GM18909 (cell line): ENCODE results near the gene MATCAP1.

Experiments
- ATAC-seq: cut with Tn5 transposase; IDR thresholded peaks from one replicate; pipeline ENCODE4 v1.9.1; 2021; ENCODE audit warnings: mild to moderate bottlenecking; ENCODE audit not compliant: unreplicated experiment, poor library complexity

Gene MATCAP1

GRCh38 chr16:67145746-67146145, 38.0 kb downstream of the MATCAP1 start:
- ATAC-seq: no peak

DNA sequence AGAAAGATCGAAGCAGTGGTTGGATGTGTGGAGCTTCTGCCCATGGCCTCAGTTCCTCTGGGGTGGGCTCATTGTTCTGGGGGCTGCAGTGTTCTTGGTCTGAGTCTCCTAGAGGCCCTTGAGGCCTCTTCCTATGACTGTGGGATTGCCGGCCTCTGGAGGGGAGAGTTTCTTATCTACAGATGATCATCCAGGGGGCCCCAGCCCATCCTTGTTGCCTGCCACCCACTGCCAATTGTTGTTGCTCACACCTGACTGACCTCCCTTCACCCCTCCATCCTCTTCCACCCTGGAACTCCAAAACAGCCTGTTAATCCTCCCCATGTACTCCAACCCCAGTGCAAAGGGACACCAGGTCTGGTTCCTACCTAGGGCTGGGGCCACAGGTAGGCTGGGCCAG, 38.8 kb downstream of the MATCAP1 start:
- no peak for ATAC-seq

DNA sequence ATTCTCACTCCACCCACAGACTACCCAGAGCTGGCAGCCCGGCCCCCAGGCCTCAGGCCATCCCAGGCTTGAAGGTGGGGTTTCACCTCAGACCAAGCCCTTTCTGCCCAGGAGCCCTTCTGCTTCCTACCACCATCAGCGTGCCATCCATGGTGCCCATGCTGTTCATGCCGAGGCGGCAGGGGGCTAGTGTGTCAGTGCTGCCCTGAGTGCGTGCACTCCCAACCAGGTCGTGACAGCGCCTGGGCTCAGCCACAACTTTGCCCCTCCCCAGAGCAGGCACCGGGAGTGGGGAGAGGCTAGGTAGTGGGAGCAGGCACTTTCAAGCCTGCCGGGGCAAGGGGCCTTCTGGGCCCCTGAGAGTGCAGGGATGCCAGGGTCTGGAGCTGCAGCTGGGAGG, 41.4 kb downstream of the MATCAP1 start:
- no peak for ATAC-seq

DNA sequence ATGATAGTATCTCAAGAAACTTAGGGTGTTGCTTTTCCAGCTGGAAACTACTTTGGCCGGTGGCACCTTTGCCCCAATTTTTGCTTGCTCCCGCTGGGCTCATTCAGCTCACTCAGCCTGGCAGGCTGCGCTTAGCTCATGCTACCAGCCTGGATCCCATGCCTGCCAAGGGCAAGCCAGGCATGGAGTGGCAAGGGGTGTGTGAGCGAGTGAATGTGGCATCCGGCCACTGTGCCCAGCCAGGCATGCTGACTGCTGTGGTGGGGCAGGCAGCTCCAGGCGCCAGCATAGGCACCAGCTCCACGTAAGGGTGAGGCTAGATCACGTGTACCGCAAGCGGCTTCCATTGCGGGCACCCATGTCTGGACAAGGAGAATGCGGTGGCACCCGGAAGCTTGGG, 42.4 kb downstream of the MATCAP1 start:
- ATAC-seq: no peak

GRCh38 chr16:67137605-67138004, 46.2 kb downstream of the MATCAP1 start:
- ATAC-seq: no peak

DNA sequence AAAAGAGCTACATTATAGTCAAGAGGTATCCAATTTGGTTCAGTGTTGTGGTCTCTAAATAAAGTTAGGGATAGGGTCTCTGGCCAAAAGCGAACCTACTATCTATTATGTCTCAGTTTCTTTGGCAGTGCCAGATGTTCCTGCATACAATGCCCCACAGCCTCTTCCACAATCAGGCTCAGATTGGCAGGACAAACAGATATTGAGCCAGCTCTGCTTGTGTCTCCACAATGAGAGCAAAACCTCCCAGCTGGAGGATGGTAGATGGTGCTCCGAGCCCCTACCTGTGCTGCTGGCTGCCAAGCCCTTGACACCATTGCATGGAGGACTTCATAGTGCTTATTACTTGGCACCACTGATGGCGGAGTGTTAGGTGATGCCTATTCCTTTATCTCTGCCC, 54.3 kb downstream of the MATCAP1 start:
- ATAC-seq: no peak

- ATAC-seq: no peak
Observed at GRCh38 chr16:67128887-67129286, 54.9 kb downstream of the MATCAP1 start.

DNA sequence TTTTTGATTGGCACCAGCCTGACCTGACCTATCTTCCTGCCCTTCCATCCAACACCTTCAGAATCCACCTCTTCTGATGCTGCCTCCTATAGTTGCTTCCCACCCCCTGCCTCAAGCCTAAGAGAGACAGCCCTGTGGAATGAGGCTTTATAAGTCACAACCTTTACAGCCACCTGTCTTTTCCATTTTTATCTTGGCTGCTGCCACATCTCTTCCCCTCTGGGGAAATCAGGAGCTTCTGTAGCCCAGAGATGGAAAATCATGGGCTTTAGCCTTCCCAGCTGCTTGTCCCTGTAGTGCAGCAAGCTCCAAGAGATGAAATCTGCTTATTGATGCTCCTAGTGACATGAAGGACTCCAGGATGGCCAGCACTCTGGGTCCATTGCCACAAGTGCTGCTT, 55.3 kb downstream of the MATCAP1 start:
- no peak for ATAC-seq
